Measurements from ENCODE around the gene GID8. TPM values are rescaled to one million over a fixed set of nuclear protein-coding genes. Genes with fewer than 3 reads are reported as not detected.

GID8 gene
- total and polyA plus RNA-seq, 2 of the 13 experiments (the other 11 are each of a cell fraction or from before 2014, with no cell fraction given): 39.6 to 59.8 TPM

GRCh38 chr20:62968378-62969178 lies 30.6 kb downstream of the GID8 start (continued):
- TF ChIP-seq, protein P1, sequence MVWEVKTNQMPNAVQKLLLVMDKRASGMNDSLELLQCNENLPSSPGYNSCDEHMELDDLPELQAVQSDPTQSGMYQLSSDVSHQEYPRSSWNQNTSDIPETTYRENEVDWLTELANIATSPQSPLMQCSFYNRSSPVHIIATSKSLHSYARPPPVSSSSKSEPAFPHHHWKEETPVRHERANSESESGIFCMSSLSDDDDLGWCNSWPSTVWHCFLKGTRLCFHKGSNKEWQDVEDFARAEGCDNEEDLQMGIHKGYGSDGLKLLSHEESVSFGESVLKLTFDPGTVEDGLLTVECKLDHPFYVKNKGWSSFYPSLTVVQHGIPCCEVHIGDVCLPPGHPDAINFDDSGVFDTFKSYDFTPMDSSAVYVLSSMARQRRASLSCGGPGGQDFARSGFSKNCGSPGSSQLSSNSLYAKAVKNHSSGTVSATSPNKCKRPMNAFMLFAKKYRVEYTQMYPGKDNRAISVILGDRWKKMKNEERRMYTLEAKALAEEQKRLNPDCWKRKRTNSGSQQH (CRISPR knock-in tag; IDR thresholded peaks at IDR 0.05; ENCODE audit: low read depth): no peak
- TF ChIP-seq, protein P2, sequence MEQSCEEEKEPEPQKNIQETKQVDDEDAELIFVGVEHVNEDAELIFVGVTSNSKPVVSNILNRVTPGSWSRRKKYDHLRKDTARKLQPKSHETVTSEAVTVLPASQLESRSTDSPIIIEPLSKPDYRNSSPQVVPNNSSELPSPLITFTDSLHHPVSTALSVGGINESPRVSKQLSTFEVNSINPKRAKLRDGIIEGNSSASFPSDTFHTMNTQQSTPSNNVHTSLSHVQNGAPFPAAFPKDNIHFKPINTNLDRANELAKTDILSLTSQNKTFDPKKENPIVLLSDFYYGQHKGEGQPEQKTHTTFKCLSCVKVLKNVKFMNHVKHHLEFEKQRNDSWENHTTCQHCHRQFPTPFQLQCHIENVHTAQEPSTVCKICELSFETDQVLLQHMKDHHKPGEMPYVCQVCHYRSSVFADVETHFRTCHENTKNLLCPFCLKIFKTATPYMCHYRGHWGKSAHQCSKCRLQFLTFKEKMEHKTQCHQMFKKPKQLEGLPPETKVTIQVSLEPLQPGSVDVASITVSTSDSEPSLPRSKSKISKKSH (CRISPR knock-in tag; IDR thresholded peaks at IDR 0.05; ENCODE audit: borderline replicate concordance): peak; percentile 71; the same call in 1 of the 2 replicates
- TF ChIP-seq, protein P3, sequence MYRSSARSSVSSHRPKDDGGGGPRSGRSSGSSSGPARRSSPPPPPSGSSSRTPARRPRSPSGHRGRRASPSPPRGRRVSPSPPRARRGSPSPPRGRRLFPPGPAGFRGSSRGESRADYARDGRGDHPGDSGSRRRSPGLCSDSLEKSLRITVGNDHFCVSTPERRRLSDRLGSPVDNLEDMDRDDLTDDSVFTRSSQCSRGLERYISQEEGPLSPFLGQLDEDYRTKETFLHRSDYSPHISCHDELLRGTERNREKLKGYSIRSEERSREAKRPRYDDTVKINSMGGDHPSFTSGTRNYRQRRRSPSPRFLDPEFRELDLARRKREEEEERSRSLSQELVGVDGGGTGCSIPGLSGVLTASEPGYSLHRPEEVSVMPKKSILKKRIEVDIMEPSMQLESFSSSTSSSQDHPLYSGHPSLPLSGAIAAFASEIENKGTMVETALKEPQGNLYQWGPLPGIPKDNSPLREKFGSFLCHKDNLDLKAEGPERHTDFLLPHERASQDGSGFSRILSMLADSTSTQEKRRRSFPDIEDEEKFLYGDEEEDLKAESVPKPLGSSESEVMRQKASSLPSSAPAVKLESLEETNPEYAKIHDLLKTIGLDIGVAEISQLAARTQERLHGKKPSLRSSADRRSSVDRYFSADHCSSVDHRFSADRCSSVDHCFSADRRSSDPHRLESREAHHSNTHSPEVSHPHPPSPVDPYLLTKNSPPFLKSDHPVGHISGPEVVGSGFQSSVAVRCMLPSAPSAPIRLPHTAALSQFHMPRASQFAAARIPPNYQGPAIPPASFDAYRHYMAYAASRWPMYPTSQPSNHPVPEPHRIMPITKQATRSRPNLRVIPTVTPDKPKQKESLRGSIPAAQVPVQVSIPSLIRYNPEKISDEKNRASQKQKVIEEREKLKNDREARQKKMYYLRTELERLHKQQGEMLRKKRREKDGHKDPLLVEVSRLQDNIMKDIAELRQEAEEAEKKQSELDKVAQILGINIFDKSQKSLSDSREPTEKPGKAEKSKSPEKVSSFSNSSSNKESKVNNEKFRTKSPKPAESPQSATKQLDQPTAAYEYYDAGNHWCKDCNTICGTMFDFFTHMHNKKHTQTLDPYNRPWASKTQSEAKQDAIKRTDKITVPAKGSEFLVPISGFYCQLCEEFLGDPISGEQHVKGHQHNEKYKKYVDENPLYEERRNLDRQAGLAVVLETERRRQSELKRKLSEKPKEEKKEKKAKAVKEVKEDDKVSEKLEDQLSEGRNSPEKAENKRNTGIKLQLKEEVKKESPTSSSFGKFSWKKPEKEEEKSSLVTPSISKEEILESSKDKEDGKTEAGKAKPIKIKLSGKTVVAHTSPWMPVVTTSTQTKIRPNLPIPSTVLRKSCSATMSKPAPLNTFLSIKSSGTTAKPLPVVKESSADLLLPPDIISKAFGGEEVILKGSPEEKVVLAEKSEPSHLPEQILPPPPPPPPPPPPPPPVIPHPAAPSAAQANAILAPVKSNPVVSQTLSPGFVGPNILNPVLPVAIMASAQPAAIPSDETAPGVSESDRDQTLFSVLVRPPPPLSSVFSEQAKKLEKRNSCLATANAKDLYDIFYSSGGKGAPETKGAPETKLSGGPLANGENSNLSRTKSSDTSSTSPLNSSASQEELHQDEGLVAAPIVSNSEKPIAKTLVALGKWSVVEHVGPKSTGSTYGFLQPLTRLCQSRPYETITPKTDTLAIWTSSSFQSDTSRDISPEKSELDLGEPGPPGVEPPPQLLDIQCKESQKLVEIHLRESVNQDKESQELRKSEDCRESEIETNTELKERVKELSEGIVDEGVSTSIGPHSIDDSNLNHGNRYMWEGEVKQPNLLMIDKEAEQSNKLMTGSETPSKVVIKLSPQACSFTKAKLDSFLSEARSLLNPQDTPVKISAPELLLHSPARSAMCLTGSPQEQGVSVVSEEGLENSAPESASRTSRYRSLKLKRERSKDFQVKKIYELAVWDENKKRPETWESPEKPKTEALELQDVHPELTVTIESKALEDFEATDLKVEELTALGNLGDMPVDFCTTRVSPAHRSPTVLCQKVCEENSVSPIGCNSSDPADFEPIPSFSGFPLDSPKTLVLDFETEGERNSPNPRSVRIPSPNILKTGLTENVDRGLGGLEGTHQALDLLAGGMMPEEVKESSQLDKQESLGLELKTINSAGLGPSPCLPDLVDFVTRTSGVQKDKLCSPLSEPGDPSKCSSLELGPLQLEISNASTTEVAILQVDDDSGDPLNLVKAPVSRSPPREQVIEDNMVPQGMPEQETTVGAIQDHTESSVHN (CRISPR knock-in tag; IDR thresholded peaks at IDR 0.05): peak; percentile 85; the same call in 1 of the 2 replicates
- TF ChIP-seq POLR2G (IDR thresholded peaks at IDR 0.05; ENCODE audit: low read depth, low read length) (peak; percentile 93), ZNF678 (CRISPR knock-in tag; IDR thresholded peaks at IDR 0.05) (no peak), KLF11 (CRISPR knock-in tag; IDR thresholded peaks at IDR 0.05) (0 out of 2 replicates have a peak, but pooled peaks have one; percentile 41), E2F2 (CRISPR knock-in tag; IDR thresholded peaks at IDR 0.05; ENCODE audit: borderline replicate concordance) (peak; percentile 95), ZNF234 (CRISPR knock-in tag; conservative IDR thresholded peaks at IDR 0.05) (no peak), ZNF768 (CRISPR knock-in tag; IDR thresholded peaks at IDR 0.05) (peak; percentile 79), DMAP1 (CRISPR knock-in tag; IDR thresholded peaks at IDR 0.05) (0 out of 2 replicates have a peak, but pooled peaks have one; percentile 3), ZBTB38 (CRISPR knock-in tag; IDR thresholded peaks at IDR 0.05) (0 out of 2 replicates have a peak, but pooled peaks have one; percentile 13), ZNF382 (CRISPR knock-in tag; IDR thresholded peaks at IDR 0.05; ENCODE audit: borderline replicate concordance) (no peak)
- TF ChIP-seq, protein P4, sequence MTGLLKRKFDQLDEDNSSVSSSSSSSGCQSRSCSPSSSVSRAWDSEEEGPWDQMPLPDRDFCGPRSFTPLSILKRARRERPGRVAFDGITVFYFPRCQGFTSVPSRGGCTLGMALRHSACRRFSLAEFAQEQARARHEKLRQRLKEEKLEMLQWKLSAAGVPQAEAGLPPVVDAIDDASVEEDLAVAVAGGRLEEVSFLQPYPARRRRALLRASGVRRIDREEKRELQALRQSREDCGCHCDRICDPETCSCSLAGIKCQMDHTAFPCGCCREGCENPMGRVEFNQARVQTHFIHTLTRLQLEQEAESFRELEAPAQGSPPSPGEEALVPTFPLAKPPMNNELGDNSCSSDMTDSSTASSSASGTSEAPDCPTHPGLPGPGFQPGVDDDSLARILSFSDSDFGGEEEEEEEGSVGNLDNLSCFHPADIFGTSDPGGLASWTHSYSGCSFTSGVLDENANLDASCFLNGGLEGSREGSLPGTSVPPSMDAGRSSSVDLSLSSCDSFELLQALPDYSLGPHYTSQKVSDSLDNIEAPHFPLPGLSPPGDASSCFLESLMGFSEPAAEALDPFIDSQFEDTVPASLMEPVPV (CRISPR knock-in tag; IDR thresholded peaks at IDR 0.05): peak; percentile 41
